GM19025 (cell line): ENCODE measurements around the gene CFAP43.

Experiments
- ATAC-seq: cut with Tn5 transposase; IDR thresholded peaks from one replicate; pipeline ENCODE4 v1.9.1; 2021; ENCODE audit warnings: mild to moderate bottlenecking, low read depth, moderate library complexity; ENCODE audit not compliant: unreplicated experiment

CFAP43 gene, protein sequence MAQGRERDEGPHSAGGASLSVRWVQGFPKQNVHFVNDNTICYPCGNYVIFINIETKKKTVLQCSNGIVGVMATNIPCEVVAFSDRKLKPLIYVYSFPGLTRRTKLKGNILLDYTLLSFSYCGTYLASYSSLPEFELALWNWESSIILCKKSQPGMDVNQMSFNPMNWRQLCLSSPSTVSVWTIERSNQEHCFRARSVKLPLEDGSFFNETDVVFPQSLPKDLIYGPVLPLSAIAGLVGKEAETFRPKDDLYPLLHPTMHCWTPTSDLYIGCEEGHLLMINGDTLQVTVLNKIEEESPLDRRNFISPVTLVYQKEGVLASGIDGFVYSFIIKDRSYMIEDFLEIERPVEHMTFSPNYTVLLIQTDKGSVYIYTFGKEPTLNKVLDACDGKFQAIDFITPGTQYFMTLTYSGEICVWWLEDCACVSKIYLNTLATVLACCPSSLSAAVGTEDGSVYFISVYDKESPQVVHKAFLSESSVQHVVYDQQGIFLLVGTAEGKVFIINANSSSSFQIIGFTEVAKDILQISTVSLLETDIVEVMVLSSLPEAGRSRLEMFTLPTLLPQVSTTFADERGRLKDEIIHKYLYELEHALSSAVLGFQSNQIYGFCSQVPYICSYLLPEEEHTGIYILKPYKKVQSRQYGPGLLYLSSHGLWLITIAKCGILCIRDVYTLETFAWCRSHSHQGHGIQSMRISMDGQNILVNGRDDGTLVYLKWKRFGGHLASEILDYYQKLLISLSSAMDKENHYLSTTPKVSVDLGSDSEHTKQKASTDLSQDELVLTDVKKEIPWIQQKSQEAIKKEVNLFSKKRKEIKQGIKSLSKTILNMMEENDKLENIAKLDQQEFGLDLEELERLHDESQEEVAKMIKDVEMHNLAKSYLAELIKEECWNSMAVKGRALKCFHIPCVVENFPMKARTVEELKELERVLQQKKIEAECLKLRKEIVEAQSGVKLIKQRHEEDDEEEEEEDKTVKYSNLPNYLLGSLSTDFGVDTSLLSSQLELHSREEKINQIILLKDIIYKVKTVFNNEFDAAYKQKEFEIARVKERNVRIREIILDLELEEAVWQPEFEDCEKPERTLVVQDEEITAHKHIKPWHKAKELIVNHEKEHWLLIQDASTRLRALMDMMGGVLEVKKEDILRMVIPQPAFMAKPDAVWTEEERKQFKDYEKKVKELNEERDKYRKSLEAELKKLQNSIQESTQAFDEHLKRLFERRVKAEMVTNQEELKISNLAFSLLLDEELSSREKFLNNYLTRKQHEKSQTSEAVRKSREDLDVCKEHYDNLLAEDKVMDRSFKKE (N-terminal part only)

GRCh38 chr10:104231784-104232612, at the start of gene CFAP43:
Gene CFAP43, minus strand, starts transcription at chr10:104232364. Its CDS starts 118 bp downstream, at chr10:104232246.
- peak; percentile 100 for ATAC-seq

DNA sequence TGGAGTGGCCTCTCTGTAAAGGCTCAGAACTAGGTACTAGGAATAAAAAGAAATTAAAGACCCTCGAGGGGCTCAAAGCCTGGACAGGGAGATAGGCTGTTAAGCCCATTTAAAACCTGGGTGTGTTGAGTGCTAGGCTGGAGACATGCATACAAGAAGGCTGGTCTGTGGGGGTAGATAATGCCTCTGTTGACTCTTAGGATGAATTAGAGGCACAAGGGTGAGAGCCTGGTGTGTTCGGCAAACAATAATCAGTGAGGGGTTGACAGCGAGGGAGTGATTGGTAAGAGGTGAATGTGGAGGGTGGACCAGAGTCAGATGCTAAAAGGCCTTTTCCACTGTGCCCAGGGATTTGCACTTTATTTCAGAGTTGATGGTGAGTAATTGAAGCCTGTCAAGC, 49.5 kb upstream of the CFAP43 start:
- no peak for ATAC-seq

- ATAC-seq = no peak
Measured at GRCh38 chr10:104279550-104280259, 47.5 kb upstream of the CFAP43 start.

DNA sequence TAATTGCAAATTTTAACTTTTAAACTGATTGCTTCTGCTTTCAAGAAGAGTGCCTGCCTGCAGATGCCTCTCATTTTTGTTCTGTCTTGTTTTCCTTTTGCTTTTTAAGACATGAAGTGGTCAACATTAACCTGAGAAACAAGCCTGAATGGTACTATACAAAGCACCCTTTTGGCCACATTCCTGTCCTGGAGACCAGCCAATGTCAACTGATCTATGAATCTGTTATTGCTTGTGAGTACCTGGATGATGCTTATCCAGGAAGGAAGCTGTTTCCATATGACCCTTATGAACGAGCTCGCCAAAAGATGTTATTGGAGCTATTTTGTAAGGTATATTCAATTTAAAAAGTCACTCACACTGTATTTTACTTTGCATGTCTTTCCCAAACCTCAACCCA, 45.6 kb upstream of the CFAP43 start:
- no peak for ATAC-seq

DNA sequence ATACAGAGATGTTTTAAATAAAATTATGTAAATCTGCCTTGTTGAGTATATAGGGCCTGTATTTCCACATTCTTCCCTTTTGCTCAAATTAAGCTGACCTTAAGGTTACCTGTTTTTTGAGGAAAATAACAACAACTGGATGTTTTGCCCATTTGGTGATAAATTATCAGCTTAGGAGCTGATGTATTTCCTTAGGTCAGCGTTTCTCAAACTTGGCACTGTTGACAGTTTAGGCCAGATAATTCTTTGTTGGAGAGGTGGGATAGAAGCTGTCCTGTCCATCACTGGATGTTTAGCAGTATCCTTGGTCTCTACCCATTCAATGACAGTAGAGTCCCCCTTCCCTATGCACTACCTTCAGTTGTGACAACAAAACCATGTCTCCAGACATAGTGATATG, 44.0 kb upstream of the CFAP43 start:
- ATAC-seq = no peak

- ATAC-seq = no peak
Measured at GRCh38 chr10:104274762-104275721, 42.9 kb upstream of the CFAP43 start.

DNA sequence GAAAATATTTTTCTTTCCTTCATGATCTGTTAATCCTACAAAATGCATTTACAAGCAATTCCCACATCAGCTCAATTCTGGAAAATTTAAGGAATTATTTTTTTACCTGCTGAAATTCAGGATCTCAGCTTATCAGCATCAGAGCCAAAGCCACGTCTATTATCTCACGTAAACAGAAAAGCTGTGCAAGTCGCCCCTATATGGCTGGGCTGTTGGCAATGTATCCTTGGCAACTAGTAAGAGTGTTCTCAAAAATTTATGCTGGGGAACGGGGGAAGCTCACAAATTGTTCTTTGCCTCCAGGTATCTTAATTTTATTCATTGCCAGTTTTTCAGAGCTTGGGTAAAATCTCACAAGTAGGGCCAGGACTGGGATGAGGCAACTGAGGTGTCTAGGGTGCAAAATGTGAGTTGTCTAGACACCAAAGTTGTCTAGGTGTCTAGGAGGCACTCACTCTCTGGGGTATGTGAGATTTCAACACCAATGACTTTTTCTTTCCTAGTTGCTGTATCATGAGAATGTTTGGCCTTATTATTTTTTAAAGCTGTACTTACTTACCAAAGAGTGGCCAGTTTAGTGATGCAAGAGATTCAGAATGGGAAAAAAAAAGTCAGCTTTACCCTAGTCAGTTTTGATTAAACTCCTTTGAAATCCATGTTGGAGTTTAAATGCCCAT, 41.9 kb upstream of the CFAP43 start:
- ATAC-seq = no peak

- ATAC-seq = no peak
Measured at GRCh38 chr10:104273286-104273685, 41.1 kb upstream of the CFAP43 start.

GRCh38 chr10:104268713-104269645, 36.8 kb upstream of the CFAP43 start, which contains the start of gene GSTO2:
Gene GSTO2, plus strand, starts transcription at chr10:104269184. Its CDS starts 5,732 bp downstream, at chr10:104274916.
- peak; percentile 98 for ATAC-seq

DNA sequence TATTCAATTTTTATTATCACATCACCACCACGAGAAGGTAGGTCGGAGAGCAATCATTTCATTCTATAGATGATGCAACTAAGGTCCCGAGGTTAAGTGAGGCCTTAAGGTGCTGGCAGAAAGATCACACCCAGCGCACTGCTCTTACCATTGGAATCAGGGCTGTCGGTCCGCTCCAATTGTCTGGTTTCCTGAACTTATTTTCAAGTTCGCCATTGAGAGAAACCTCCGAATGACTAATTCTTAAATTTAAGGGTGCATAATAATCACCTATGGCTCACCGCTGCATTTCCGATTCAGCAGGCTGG, 36.2 kb upstream of the CFAP43 start:
- no peak for ATAC-seq

GRCh38 chr10:104267721-104268404, 35.7 kb upstream of the CFAP43 start:
- ATAC-seq = no peak

DNA sequence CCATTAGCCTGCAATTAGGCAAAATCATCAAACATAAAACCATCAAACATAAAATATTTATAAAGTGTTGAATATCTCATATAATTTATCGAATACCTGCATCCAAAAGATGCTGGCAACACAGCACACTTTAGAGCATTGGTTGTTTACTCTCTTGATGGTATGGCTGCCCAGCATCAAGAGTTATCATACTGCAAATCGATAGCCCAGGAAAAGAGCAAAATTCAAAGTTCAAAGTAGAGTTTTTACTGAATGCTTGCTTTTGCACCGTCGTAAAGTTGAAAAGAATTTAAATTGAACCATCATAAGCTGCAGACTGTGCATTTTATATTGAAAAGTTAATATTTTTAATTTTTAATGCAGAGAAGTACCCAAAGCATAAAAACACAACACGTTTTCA, 32.6 kb upstream of the CFAP43 start:
- no peak for ATAC-seq

DNA sequence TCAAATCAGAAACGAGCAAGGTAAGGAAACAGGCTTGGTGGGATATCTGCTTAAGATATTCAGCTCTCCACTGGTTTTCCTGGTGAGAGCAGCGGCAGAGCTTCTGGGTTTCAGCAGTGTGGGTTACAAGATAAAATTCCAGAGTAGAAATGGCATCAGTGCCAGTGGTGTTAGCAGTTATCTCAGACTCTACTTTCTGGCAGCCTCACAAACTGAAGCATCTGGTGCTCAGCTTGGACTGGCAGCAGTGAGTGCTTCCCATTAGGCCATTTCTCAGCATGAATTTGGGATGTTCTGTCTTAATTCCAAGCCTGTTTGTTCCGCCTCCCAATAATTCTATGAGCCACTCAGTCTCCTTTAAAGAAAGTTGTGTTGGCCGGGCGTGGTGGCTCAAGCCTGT, 29.9 kb upstream of the CFAP43 start:
- no peak for ATAC-seq

- ATAC-seq = no peak
Measured at GRCh38 chr10:104260775-104261115, 28.6 kb upstream of the CFAP43 start.

DNA sequence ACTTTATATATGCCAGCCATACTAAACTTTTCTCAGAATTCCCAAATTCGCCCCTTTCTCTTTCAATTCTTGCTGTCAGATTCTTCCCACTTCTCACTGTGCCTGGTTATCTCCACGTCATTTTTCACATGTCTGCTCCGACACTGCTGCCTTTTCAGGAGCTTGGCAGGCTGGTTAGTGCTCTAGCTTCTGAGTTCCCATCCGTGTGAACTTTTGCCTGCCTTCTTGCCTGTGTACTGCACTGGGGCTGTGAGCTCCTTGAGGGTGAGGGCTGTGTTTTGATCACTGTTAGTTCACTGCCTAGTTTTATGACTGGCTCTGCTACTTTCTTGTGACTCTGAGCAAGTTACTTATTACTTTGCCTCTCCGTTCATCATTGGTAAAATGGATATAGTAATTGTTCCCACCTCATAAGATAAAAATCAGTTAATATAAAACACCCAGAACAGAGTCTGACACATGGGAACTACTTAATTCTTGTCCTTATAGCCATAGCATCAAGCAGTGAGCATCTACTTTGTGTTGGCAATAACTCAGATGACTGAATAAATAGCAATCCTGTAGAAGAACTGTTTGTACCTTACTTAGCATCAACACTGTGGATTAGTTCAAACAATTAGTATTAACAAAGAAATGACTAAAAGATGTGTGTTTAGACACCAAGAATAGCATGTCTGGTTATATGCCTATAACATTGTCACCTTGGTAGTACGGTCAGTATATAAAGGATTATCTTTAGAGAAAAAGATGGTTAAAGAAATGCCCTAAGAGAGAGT, 28.0 kb upstream of the CFAP43 start:
- ATAC-seq = no peak
